Activated CD8-positive, alpha-beta memory T cell treated with anti-CD3 and anti-CD28 coated beads, Interleukin-2, amount 10 ng/mL, durations not matched to agents 7 days and 5 days (primary cell): ENCODE measurements around the gene CD55. TPM values are rescaled to one million over a fixed set of nuclear protein-coding genes. Genes with fewer than 3 reads are reported as not detected.

ENCODE experiments used
- ATAC-seq: fragments of 150-1000 bp; cut with Tn5 transposase; one replicate; pipeline ENCODE4 v1.10.0; 2021; ENCODE audit warnings: moderate library complexity
- CTCF ChIA-PET: fragments of 350-600 bp; sonication (Branson Sonifier 250); formaldehyde crosslinking; loops from one replicate; lab custom pipeline; 2021; ENCODE audit warnings: antibody characterized with exemption; lab: Charles Lee
- DNase-seq: peaks from one replicate; pipeline ENCODE4 v3.0.0-alpha.2; 2020
- H3K27ac Mint-ChIP-seq: one replicate; pipeline ENCODE4 v1.8.0; 2021; ENCODE audit warnings: mild to moderate bottlenecking, mixed read lengths
- H3K27me3 Mint-ChIP-seq: one replicate; pipeline ENCODE4 v1.8.0; 2021; ENCODE audit warnings: mixed read lengths
- H3K36me3 Mint-ChIP-seq: one replicate; pipeline ENCODE4 v1.8.0; 2021; ENCODE audit warnings: mild to moderate bottlenecking, mixed read lengths
- H3K4me1 Mint-ChIP-seq: one replicate; pipeline ENCODE4 v1.8.0; 2021; ENCODE audit warnings: mixed read lengths
- H3K4me3 Mint-ChIP-seq: one replicate; pipeline ENCODE4 v1.8.0; 2021; ENCODE audit warnings: mild to moderate bottlenecking, moderate library complexity, mixed read lengths
- H3K9me3 Mint-ChIP-seq: one replicate; pipeline ENCODE4 v1.8.0; 2022; ENCODE audit warnings: low read depth, mixed read lengths
- total RNA-seq, 2 experiments: library from RNA; stranded (reverse); gene quantifications; one replicate each; pipeline ENCODE4 v1.2.3, GENCODE V29; 2021

The CD55 gene
- total RNA-seq, 2 experiments from 2014 or later = 64.9 to 96.9 TPM

DNA sequence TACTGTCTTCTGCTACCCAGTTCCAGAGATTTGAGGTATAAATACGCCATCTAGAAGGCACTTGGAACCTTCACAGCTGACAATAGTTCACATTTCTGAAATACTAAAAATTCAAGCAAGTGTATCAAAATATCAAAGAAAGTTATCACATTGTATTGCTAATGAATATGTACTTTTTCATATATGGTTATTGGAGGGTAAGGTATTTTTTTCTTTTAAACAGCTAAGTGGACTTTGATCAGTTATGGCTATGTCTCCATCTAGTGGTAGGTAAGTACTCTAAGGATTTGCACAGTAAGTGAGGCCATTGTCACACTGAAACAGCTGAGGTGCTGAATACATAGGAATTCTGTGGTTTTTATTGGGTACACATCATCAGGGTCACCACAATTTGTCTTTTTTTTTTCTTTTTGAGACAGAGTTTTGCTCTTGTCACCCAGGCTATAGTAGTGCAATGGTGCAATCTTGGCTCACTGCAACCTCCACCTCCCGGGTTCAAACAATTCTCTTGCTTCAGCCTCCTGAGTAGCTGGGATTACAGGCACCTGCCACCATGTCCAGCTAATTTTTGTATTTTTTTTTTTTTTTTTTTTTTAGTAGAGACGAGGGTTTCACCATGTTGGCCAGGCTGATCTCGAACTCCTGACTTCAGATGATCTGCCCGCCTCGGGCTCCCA, 83.5 kb downstream of the CD55 start:
- Mint-ChIP-seq H3K4me1 (peaks cover 16% of the 10 kb centered on the region), H3K36me3 (no peaks in the 10 kb centered on the region), H3K27me3 (no peaks in the 10 kb centered on the region), H3K27ac (no peak overlapping the region), H3K4me3 (no peak overlapping the region), H3K9me3 (no peaks in the 10 kb centered on the region)
- DNase-seq (no peak), ATAC-seq (peak; percentile 86)
- CTCF ChIA-PET = interaction anchor here (0.6 to 3.4 kb wide), 33 partner anchors 9 to 419 kb away, joined by 3 to 47 read pairs (median 4); partner anchors contain the start of genes C4BPB, CD55, CR1 and PFKFB2

DNA sequence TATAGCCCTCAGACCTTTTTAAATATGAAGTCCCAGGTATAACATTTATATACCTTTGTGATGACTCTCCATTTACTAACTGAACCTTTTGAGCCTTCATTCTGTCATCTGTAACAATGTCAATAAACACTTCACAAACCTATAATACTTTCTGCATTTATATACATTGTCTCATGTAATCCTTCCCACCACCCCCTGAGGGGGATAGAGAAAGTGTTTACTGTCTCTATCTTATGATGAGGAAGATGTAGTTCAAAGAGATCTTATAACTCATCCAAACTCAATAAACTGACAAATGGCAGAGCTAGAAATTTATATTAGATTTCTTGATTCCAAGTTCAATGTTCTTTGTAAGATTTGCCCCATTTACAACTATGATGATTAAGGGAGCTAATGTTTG, 84.3 kb downstream of the CD55 start:
- ATAC-seq (no peak), DNase-seq (no peak)
- H3K4me3 Mint-ChIP-seq = no peak overlapping the region
- H3K36me3 Mint-ChIP-seq = no peaks in the 10 kb centered on the region
- H3K9me3 Mint-ChIP-seq = no peaks in the 10 kb centered on the region
- peaks cover 17% of the 10 kb centered on the region for H3K4me1 Mint-ChIP-seq
- no peak overlapping the region for H3K27ac Mint-ChIP-seq
- H3K27me3 Mint-ChIP-seq = no peaks in the 10 kb centered on the region
- CTCF ChIA-PET = interaction anchor here (0.7 to 3.4 kb wide), 16 partner anchors 44 to 358 kb away, joined by 3 to 47 read pairs (median 6); partner anchors contain the start of genes C4BPB, CD55 and PFKFB2

DNA sequence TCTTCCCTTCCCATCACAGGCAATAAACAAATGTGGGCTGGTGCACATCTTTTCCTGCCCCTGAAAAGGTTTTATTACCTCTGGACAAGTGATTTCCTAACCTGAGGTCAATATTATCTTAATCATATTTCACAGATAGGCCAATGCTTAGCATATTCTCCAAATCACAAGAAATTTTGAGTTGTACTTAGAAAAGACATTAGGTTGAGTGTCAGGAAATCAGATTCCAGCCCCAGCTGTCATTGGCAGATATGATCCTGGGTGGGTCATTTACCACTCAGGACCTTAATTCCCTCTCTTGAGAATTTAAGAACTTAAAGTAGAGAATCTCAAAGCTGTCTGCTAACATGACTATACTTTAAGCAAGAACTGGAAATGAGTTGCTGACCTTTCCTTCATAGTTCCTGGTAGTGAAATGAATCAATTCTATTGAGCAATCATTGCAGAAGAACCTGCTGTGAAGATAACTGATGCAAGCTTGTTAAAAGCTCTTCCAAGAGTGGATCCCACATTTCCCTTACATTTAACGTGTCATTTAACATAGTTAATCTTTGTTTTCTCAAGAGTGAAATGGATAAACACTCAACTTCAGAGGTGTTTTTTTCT, 86.3 kb downstream of the CD55 start:
- no peaks in the 10 kb centered on the region for H3K36me3 Mint-ChIP-seq
- H3K4me3 Mint-ChIP-seq = no peak overlapping the region
- no peaks in the 10 kb centered on the region for H3K9me3 Mint-ChIP-seq
- CTCF ChIA-PET = interaction anchor here (1.1 to 1.3 kb wide), 3 partner anchors 92 to 358 kb away, joined by 3 to 6 read pairs (median 4); no protein-coding TSS in a partner anchor
- no peak overlapping the region for H3K27ac Mint-ChIP-seq
- DNase-seq = no peak
- H3K27me3 Mint-ChIP-seq = no peaks in the 10 kb centered on the region
- peak; percentile 30 for ATAC-seq
- peaks cover 27% of the 10 kb centered on the region for H3K4me1 Mint-ChIP-seq

Other genes with a start within 250 kb of the CD55 start
- 1 to 10 TPM in 1 of 2 experiments, under 1 TPM in 1; 0.91 to 1.1 TPM for gene C4BPB, start 232.8 kb upstream of the CD55 start, total RNA-seq
- not detected for gene C4BPA, start 217.4 kb upstream of the CD55 start, total RNA-seq
- gene CR2, start 132.7 kb downstream of the CD55 start, total RNA-seq = not detected
- under 1 TPM in 1 of 2 experiments, not detected in 1; 0.18 TPM for gene CR1, start 174.5 kb downstream of the CD55 start, total RNA-seq